ENCODE data around the gene ZNF808. TPM values are rescaled to one million over a fixed set of nuclear protein-coding genes. Genes with fewer than 3 reads are reported as not detected.
A peak's percentile ranks its signal among the peaks of the same experiment; 100 is the strongest.

ZNF808 gene
- total and polyA plus RNA-seq, 2 of the 13 experiments (the other 11 are each of a cell fraction or from before 2014, with no cell fraction given), result 3.0 to 7.4 TPM

DNA sequence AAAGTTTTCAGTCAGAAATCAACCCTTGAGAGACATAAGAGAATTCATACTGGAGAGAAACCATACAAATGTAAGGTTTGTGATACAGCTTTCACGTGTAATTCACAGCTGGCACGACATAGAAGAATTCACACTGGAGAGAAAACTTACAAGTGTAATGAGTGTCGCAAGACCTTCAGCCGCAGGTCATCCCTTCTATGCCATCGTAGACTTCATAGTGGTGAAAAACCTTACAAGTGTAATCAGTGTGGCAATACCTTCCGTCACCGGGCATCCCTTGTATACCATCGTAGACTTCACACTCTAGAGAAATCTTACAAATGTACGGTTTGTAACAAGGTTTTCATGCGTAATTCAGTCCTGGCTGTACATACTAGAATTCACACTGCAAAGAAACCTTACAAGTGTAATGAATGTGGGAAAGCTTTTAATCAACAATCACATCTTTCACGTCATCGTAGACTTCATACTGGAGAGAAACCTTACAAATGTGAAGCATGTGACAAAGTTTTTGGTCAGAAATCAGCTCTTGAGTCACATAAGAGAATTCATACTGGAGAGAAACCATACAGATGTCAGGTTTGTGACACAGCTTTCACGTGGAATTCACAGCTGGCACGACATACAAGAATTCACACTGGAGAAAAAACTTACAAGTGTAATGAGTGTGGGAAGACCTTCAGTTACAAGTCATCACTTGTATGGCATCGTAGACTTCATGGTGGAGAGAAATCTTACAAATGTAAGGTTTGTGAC is 26.9 kb downstream of the ZNF808 start:
- Histone ChIP-seq H2AFZ (ENCODE audit: low read length) (no peak overlapping the region), H3K4me3 (replicated peaks in 1 of 3; ENCODE audit: insufficient read depth in 1 of 3, low read depth in 2 of 3, low read length in 3 of 3) (no peak overlapping the region), H3K27me3 (ENCODE audit: control insufficient read depth in 1 of 2, insufficient read depth in 2 of 2, low read length in 2 of 2) (no peaks in the 10 kb centered on the region), H3K4me2 (ENCODE audit: low read depth, low read length) (no peak overlapping the region), H3K27ac (ENCODE audit: extremely low read length, insufficient read depth, low read length) (no peak overlapping the region), H4K20me1 (ENCODE audit: insufficient read depth, low read length) (no peaks in the 10 kb centered on the region), H3K9me3 (ENCODE audit: low read length) (peaks cover 67% of the 10 kb centered on the region), H3K36me3 (replicated peaks in 1 of 2; ENCODE audit: control insufficient read depth in 1 of 2, insufficient read depth in 2 of 2, low read length in 2 of 2) (peaks cover 16 to 41% of the 10 kb centered on the region in 2 experiments; a peak in 4 of 5 replicates), H3K9ac (ENCODE audit: insufficient read depth, low read depth, low read length) (no peak overlapping the region), H3K79me2 (ENCODE audit: insufficient read depth, low read length) (no peaks in the 10 kb centered on the region), H3K4me1 (ENCODE audit: insufficient read depth, low read length) (no peaks in the 10 kb centered on the region)
- FAIRE-seq, result peak; percentile 12
- DNase-seq (ENCODE audit: low spot score), result no peak
- intact Hi-C loops (cut with micrococcal nuclease; ENCODE audit: unreplicated experiment) (no loop called here), in situ Hi-C loops (cut with HindIII; ENCODE audit: extremely low pct_ligation_motif_present, low pct_unique_long_range_greater_than_20kb) (no loop called here)
- ATAC-seq, result no peak
- WGBS (ENCODE audit: low lambda C conversion rate), result 98% methylated on average over 15 of the region's 15 CpGs
- TF ChIP-seq, protein P1, sequence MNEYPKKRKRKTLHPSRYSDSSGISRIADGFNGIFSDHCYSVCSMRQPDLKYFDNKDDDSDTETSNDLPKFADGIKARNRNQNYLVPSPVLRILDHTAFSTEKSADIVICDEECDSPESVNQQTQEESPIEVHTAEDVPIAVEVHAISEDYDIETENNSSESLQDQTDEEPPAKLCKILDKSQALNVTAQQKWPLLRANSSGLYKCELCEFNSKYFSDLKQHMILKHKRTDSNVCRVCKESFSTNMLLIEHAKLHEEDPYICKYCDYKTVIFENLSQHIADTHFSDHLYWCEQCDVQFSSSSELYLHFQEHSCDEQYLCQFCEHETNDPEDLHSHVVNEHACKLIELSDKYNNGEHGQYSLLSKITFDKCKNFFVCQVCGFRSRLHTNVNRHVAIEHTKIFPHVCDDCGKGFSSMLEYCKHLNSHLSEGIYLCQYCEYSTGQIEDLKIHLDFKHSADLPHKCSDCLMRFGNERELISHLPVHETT (CRISPR knock-in tag; conservative IDR thresholded peaks at IDR 0.05), result no peak
- no peak for TF ChIP-seq ZNF772 (CRISPR knock-in tag; IDR thresholded peaks at IDR 0.05)
- TF ChIP-seq, protein P2, sequence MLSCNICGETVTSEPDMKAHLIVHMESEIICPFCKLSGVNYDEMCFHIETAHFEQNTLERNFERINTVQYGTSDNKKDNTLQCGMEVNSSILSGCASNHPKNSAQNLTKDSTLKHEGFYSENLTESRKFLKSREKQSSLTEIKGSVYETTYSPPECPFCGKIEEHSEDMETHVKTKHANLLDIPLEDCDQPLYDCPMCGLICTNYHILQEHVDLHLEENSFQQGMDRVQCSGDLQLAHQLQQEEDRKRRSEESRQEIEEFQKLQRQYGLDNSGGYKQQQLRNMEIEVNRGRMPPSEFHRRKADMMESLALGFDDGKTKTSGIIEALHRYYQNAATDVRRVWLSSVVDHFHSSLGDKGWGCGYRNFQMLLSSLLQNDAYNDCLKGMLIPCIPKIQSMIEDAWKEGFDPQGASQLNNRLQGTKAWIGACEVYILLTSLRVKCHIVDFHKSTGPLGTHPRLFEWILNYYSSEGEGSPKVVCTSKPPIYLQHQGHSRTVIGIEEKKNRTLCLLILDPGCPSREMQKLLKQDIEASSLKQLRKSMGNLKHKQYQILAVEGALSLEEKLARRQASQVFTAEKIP (CRISPR knock-in tag; IDR thresholded peaks at IDR 0.05; ENCODE audit: borderline replicate concordance), result no peak
- no peak for TF ChIP-seq BRD4 (CRISPR knock-in tag; IDR thresholded peaks at IDR 0.05)
- TF ChIP-seq HNRNPK (IDR thresholded peaks at IDR 0.05; ENCODE audit: low read depth, low read length, poor library complexity, severe bottlenecking), result no peak
- no peak for TF ChIP-seq ZMYM4 (CRISPR knock-in tag; IDR thresholded peaks at IDR 0.05)
- peak; percentile 74; the same call in 1 of the 2 replicates for TF ChIP-seq ZNF274 (CRISPR knock-in tag; IDR thresholded peaks at IDR 0.05)
- peak; percentile 54; the same call in 1 of the 2 replicates for TF ChIP-seq CEBPB (IDR thresholded peaks at IDR 0.05; ENCODE audit: borderline replicate concordance, low read depth, low read length)
- POLR2A ChIA-PET, result no interaction called here
- CTCF ChIA-PET (ENCODE audit: low intra/inter-chr PET ratio, low total read pairs), result no interaction called here
- no TSS peak for BruUV-seq (replicated peaks)
